DMS153 (cell line): ENCODE data around the gene RFX7.
A peak's percentile ranks its signal among the peaks of the same experiment; 100 is the strongest.

Experiments
- DNase-seq: peaks from one replicate; lab custom pipeline; 2025; lab: John Stamatoyannopoulos, UW

Gene RFX7

DNA sequence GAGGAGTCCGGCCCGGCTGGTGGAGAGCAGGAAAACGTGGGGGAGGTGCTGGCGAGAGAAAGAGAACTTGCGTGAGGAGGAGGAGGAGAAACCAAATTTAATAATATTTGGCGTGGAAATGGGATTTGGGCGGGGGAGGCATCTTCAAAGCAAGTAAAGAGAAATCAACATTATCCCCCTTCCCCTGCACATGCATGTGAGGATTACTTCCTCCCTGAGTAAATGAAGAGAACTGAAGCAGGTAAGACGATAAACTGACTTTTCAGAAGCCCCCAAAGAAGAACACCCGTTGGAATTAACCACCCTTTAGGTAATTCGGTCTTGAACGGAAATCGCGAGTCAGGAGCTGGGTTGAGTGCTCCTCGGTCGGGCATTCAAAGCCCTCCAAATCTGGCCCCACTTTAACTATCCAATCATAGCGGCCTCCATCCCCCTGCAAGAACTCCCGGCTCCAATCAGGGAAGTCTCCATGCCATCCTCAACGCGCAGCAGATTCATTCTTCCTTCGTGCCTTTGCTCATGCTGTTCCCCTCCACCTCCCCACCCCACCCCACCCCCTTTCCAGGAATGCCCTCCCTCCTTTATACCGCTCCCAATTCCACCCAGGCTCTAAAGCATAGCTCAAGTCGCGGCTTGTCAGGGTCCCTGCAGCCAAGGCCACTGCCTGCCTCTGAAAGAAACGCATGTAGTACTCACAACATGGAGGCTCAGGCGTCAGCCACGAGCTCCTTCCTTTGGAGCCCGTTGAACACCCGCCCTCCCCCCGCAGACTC lies 545 bp upstream of the RFX7 start:
- peak; percentile 12 for DNase-seq

DNA sequence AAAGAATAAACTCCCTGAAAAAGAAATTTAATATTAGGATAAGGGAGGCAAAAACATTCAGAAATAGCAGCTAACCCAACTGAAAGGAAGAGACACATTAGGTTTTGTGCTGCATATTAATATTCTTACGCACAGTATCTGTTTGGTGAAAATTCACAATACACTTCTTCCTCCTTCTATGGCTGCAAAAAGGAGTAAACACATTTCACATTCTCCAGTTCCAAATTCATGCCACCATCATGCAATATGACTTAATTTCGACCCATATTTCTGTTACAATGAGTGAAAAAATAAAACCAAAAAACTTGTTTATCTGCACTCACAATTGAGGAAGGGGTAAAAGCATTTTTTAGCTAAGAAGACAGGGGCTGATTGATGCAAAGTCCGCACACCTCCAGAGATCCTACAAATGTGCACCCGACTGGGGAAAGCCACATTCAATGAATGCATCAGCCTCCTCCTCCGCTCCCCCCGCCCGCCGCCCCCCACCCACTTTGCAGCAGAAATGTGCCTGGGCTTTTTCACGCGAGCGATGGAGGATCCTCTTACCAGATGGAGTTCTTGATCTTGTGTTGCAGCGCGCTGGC lies 1.0 kb downstream of the RFX7 start:
- no peak for DNase-seq

- DNase-seq: no peak
Observed at GRCh38 chr15:56241374-56242105, 2.1 kb downstream of the RFX7 start.

- DNase-seq: no peak
Observed at GRCh38 chr15:56240390-56240789, 3.3 kb downstream of the RFX7 start.

- DNase-seq: no peak
Observed at GRCh38 chr15:56236197-56236596, 7.5 kb downstream of the RFX7 start.

GRCh38 chr15:56234804-56235203 lies 8.9 kb downstream of the RFX7 start:
- DNase-seq: no peak

DNA sequence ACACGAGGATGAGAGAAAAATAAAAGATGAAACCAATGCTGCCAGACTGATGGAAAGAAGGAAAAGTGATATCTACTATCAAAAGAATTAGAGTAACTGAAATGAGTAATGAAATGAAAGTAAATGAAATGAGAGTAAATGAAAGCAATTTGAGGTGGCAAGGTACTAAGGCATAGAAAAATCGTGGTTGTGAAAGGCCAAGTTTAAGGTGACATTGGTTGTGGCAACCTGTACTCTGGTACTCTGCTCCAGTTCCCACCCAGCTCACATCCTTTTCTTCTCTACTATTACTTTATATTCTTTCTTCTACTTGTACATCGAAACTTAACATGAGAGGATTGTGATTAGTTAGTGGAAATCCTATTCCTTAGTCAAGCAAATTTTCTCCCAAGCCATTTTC lies 10.1 kb downstream of the RFX7 start:
- no peak for DNase-seq

- no peak for DNase-seq
Observed at GRCh38 chr15:56232058-56232457, 11.6 kb downstream of the RFX7 start.

DNA sequence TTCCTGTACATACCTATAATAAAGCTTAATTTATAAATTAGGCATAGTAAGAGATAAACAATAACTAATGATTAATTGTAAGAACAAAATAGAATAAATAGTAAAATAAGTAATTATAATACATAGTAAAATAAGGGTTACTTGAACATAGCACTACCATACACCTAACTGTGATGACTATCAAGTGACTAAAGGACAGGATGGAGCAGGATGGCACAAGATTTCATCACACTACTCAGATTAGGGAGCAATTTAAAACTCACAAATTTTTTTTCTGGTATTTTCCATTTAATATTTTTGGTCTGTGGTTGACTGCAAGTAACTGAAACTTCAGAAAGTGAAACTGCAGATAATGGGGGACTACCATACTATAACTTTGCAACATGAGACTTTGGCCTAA lies 14.8 kb downstream of the RFX7 start:
- no peak for DNase-seq

DNA sequence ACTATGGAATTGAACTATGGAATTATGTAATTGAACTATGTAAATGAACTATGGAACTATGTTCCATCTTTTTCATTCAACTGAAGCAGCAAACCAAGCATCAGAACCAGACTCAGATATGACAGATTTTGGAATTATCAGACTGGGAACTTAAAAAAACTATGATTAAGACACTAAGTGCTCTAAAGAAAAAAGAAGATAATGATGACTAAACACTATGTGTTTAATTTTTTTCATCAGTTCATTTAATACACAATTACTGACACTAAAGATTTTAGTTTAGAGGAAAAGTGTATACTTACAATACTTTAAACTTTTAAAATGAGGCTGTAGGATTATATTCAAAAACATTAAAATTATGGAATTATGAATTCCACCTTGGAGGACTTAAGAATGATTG lies 15.3 kb downstream of the RFX7 start:
- DNase-seq: no peak

DNA sequence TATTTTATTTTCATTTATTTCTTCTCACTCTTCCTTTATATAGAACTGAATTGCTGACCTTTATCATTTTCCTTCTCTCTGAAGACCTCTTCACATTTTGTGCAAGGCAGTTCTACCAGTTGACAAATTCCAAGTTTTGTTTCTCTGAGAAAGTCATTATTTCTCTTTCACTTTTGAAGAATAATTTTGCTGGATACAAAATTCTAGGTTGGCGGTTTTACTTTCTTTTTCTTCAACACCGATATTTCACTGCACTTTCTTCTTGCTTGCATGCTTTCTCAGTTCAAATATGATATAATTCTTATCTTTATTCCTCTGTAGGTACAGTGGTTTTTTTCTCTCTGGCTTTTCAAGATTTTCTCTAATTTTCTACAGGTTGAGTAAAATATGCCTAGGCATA lies 15.9 kb downstream of the RFX7 start:
- DNase-seq: no peak

- no peak for DNase-seq
Observed at GRCh38 chr15:56227306-56227705, 16.4 kb downstream of the RFX7 start.

DNA sequence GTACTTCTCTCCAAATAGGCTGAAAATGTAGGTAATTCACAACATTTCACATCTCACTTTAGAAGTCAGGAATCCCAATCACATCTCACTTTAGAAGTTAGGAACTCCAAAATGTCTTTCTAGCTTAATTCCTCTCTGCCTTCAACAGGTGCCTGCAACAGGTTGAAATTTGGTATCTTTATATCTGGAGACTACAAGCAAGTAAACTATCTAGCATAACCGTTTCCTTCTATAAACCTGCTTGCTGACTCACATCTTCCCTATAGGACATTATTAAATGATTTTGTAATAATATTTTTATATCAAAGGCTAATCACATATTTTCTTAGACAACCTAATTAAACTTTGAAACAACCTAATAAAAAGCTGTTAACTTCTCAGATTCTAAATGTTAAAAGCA lies 18.2 kb downstream of the RFX7 start:
- no peak for DNase-seq

DNA sequence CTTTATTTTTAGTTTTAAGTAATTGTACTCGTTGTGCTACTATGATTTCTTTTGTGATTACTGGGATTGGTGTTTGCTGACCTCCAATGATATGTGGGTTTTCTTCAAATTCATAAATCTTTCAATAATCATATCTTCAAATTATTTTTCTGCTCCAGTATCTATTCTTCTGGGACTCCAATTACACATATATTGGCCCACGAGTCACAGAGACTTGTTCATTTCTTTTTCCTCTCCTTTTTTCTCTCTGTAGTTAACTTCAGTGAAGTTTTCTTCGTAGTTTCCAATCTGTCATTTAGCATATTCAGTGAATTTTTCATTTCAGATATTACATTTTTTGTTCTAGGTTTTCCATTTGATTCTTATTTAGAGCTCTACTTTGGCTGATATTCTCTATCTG lies 21.4 kb downstream of the RFX7 start:
- no peak for DNase-seq

- no peak for DNase-seq
Observed at GRCh38 chr15:56217341-56217740, 26.3 kb downstream of the RFX7 start.

GRCh38 chr15:56215769-56216168 lies 27.9 kb downstream of the RFX7 start:
- no peak for DNase-seq

GRCh38 chr15:56211960-56212550 lies 31.6 kb downstream of the RFX7 start:
- DNase-seq: no peak

- DNase-seq: no peak
Observed at GRCh38 chr15:56211064-56211463, 32.6 kb downstream of the RFX7 start.

DNA sequence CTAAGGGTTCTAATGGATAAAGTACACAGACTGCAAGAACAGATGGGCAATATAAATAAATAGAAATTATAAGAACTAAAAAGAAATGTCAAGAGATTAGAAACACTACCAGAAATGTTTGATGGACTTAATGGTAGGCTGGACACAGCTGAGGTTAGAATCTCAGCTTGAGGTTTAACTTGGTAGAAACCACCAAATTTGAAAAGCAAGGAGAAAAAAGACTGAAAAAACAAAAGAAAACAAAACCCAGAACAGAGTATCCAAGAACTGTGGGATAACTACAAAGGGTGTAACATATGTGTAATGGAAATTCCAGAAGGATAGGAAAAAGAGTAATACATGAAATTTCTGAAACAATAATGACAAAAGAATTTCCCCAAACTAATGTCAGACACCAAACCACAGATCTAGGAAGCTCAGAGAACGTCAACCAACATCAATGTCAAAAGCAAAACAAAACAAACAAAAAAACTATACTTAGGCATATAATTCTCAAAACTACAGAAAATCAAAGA lies 35.0 kb downstream of the RFX7 start:
- DNase-seq: no peak

DNA sequence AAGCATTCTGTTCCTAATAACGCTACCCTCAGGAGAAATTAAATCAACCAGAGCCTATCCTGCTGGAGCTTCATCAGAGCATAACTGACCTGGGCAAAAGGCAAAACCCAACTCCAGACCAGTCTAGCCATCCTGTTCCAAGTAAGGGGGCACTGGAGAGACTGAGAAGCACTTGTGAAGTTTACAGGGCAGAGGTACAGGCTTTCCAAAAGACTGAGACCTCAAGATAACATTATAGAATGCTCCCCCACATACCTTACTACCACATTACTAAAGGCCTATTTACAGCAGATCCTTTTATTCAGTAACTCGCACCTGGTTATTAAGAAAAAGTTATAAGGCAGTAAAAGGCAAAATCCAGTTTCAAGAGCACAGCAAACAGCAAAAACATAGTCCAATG lies 35.5 kb downstream of the RFX7 start:
- no peak for DNase-seq

DNA sequence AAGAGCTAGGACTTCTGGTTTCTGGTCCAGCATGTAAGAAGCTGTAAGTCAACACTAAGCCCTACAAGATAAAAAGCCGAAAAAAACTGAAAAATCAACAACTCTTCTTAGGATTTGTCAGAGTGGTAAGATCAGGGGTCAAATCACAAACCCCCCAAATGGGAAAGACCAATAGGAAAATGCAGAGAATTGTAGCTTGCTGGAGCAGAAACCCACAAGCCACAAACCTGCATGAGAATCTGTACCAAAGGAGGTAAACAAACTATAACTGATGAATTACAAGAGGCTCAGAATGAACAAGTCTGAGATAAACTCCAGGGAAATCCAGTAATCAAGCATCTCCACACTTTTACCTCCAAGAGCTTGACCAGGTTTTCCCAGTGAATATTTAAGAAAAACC lies 36.0 kb downstream of the RFX7 start:
- DNase-seq: no peak

GRCh38 chr15:56207092-56207491 lies 36.6 kb downstream of the RFX7 start:
- DNase-seq: no peak
